ENCODE measurements around the gene FBXW8. TPM values are rescaled to one million over a fixed set of nuclear protein-coding genes. Genes with fewer than 3 reads are reported as not detected.

Gene FBXW8
- total RNA-seq, 2 experiments from 2014 or later = 6.6 to 7.3 TPM

- Histone ChIP-seq H3K27me3 (ENCODE audit: control insufficient read depth in 1 of 2, insufficient read depth in 2 of 2, low read length in 2 of 2) (no peaks in the 10 kb centered on the region), H3K4me1 (ENCODE audit: insufficient read depth, low read length) (no peaks in the 10 kb centered on the region), H3K4me3 (ENCODE audit: low read length) (no peak overlapping the region), H3K36me3 (ENCODE audit: insufficient read depth, low read length) (peaks cover 15% of the 10 kb centered on the region), H3K9me3 (ENCODE audit: control insufficient read depth in 1 of 2, insufficient read depth in 1 of 2, low read length in 2 of 2) (no peaks in the 10 kb centered on the region), H3K27ac (ENCODE audit: low read depth in 1 of 2, low read length in 2 of 2) (no peak overlapping the region)
- Mint-ChIP-seq H3K27me3 (no peaks in the 10 kb centered on the region), H3K36me3 (ENCODE audit: low read depth) (peaks cover 79% of the 10 kb centered on the region), H3K4me1 (ENCODE audit: low read depth) (peaks cover 19% of the 10 kb centered on the region), H3K4me3 (no peak overlapping the region), H3K27ac (no peak overlapping the region), H3K9me3 (peaks cover 2% of the 10 kb centered on the region)
- intact Hi-C loops (cut with DNase I, micrococcal nuclease) = no loop called here
- TF ChIP-seq CTCF (IDR thresholded peaks at IDR 0.05) = no peak
- ChIA-PET CTCF (no interaction called here), POLR2A (interaction anchor here (1.4 kb wide), 1 partner anchor 8 kb away, joined by 5 read pairs; no protein-coding TSS in a partner anchor)
- DNase-seq = no peak
- ATAC-seq (ENCODE audit: poor library complexity) = no peak
Measured at GRCh38 chr12:116933091-116933490, 22.3 kb downstream of the FBXW8 start.

GRCh38 chr12:116933512-116934246 is 22.9 kb downstream of the FBXW8 start:
- peaks cover 10% of the 10 kb centered on the region for H3K36me3 ChIP-seq (ENCODE audit: insufficient read depth, low read length)
- no peak for DNase-seq
- POLR2A ChIA-PET = interaction anchor here (1.4 kb wide), 1 partner anchor 9 kb away, joined by 5 read pairs; no protein-coding TSS in a partner anchor
- intact Hi-C loops (cut with DNase I, micrococcal nuclease) = no loop called here
- no peaks in the 10 kb centered on the region for H3K4me1 ChIP-seq (ENCODE audit: insufficient read depth, low read length)
- no peak overlapping the region for H3K27ac ChIP-seq (ENCODE audit: low read depth in 1 of 2, low read length in 2 of 2)
- Mint-ChIP-seq H3K27ac (no peak overlapping the region), H3K36me3 (ENCODE audit: low read depth) (peaks cover 74% of the 10 kb centered on the region), H3K4me3 (no peak overlapping the region), H3K9me3 (peaks cover 2% of the 10 kb centered on the region), H3K4me1 (ENCODE audit: low read depth) (peaks cover 19% of the 10 kb centered on the region), H3K27me3 (no peaks in the 10 kb centered on the region)
- no peak for ATAC-seq (ENCODE audit: poor library complexity)
- no peaks in the 10 kb centered on the region for H3K9me3 ChIP-seq (ENCODE audit: control insufficient read depth in 1 of 2, insufficient read depth in 1 of 2, low read length in 2 of 2)
- no peak for TF ChIP-seq CTCF (IDR thresholded peaks at IDR 0.05)
- CTCF ChIA-PET = no interaction called here
- H3K4me3 ChIP-seq (ENCODE audit: low read length) = no peak overlapping the region
- no peaks in the 10 kb centered on the region for H3K27me3 ChIP-seq (ENCODE audit: control insufficient read depth in 1 of 2, insufficient read depth in 2 of 2, low read length in 2 of 2)

GRCh38 chr12:116934908-116935705 is 24.4 kb downstream of the FBXW8 start:
- H3K9me3 ChIP-seq (ENCODE audit: control insufficient read depth in 1 of 2, insufficient read depth in 1 of 2, low read length in 2 of 2) = no peaks in the 10 kb centered on the region
- intact Hi-C loops (cut with DNase I, micrococcal nuclease) = no loop called here
- CTCF ChIA-PET = no interaction called here

More at GRCh38 chr12:116934908-116935705, 24.4 kb downstream of the FBXW8 start:
- H3K27ac Mint-ChIP-seq = no peak overlapping the region
- peaks cover 67% of the 10 kb centered on the region for H3K36me3 Mint-ChIP-seq (ENCODE audit: low read depth)
- peaks cover 12% of the 10 kb centered on the region for H3K4me1 Mint-ChIP-seq (ENCODE audit: low read depth)
- no peaks in the 10 kb centered on the region for H3K4me1 ChIP-seq (ENCODE audit: insufficient read depth, low read length)
- no peak overlapping the region for H3K4me3 ChIP-seq (ENCODE audit: low read length)
- DNase-seq (no peak), ATAC-seq (ENCODE audit: poor library complexity) (no peak)
- TF ChIP-seq CTCF (IDR thresholded peaks at IDR 0.05) = no peak
- no peak overlapping the region for H3K4me3 Mint-ChIP-seq
- POLR2A ChIA-PET = interaction anchor here (0.6 kb wide), 1 partner anchor 12 kb away, joined by 6 read pairs; no protein-coding TSS in a partner anchor
- H3K36me3 ChIP-seq (ENCODE audit: insufficient read depth, low read length) = peaks cover 10% of the 10 kb centered on the region
- H3K27me3 Mint-ChIP-seq = no peaks in the 10 kb centered on the region
- H3K27me3 ChIP-seq (ENCODE audit: control insufficient read depth in 1 of 2, insufficient read depth in 2 of 2, low read length in 2 of 2) = no peaks in the 10 kb centered on the region
- peaks cover 2% of the 10 kb centered on the region for H3K9me3 Mint-ChIP-seq
- no peak overlapping the region for H3K27ac ChIP-seq (ENCODE audit: low read depth in 1 of 2, low read length in 2 of 2)

All from CD4-positive, alpha-beta T cell (primary cell).